OCI-LY1 (cell line): ENCODE data around the gene DACH1.

Experiments
- H2AFZ ChIP-seq: fragments of 200-600 bp; sonication (generic), shearing (Covaris generic); 2 replicates; pipeline ENCODE4 v1.6.0; 2014; ENCODE audit warnings: antibody characterized with exemption, mild to moderate bottlenecking, low read length
- H3F3A ChIP-seq: fragments of 200-600 bp; sonication (generic), shearing (Covaris generic); 2 replicates; pipeline ENCODE4 v1.6.0; 2014; ENCODE audit warnings: mild to moderate bottlenecking, antibody characterized with exemption, low read length, moderate library complexity; ENCODE audit not compliant: insufficient read depth
- H3K27ac ChIP-seq: fragments of 200-600 bp; sonication (generic); 2 replicates; pipeline ENCODE4 v1.5.1; 2014; ENCODE audit warnings: low read length, mixed run types, mild to moderate bottlenecking, low read depth; ENCODE audit not compliant: poor library complexity, severe bottlenecking
- H3K27me3 ChIP-seq: fragments of 200-600 bp; sonication (generic); 2 replicates; pipeline ENCODE4 v1.6.0; 2014; ENCODE audit warnings: antibody characterized with exemption, mild to moderate bottlenecking, low read length, moderate library complexity; ENCODE audit not compliant: insufficient read depth
- H3K36me3 ChIP-seq: fragments of 200-600 bp; sonication (generic); 2 replicates; pipeline ENCODE4 v1.6.1; 2014; ENCODE audit warnings: mild to moderate bottlenecking, antibody characterized with exemption, low read length, moderate library complexity, mixed read lengths; ENCODE audit not compliant: insufficient read depth
- H3K4me1 ChIP-seq: fragments of 200-600 bp; sonication (generic); 2 replicates; pipeline ENCODE4 v1.5.1; 2014; ENCODE audit warnings: mild to moderate bottlenecking, low read length, moderate library complexity; ENCODE audit not compliant: insufficient read depth, severe bottlenecking
- H3K4me2 ChIP-seq: fragments of 200-600 bp; sonication (generic), shearing (Covaris generic); 2 replicates; pipeline ENCODE4 v1.6.1; 2014; ENCODE audit warnings: low read length
- H3K4me3 ChIP-seq: fragments of 200-600 bp; sonication (generic); 2 replicates; pipeline ENCODE4 v1.5.1; 2014; ENCODE audit warnings: low read length, low read depth, mild to moderate bottlenecking, mixed read lengths; ENCODE audit not compliant: poor library complexity, severe bottlenecking
- H3K79me2 ChIP-seq: fragments of 200-600 bp; shearing (Covaris generic); 2 replicates; pipeline ENCODE4 v1.6.1; 2016; ENCODE audit warnings: mixed run types, low read length, mixed read lengths; ENCODE audit not compliant: insufficient read depth
- H3K9ac ChIP-seq: fragments of 200-600 bp; sonication (generic), shearing (Covaris generic); 2 replicates; pipeline ENCODE4 v1.6.1; 2014; ENCODE audit warnings: mild to moderate bottlenecking, low read length, mixed read lengths
- H3K9me2 ChIP-seq: fragments of 200-600 bp; sonication (generic), shearing (Covaris generic); 2 replicates; pipeline ENCODE4 v1.6.1; 2014; ENCODE audit warnings: low read depth, mild to moderate bottlenecking, low read length, mixed read lengths
- H3K9me3 ChIP-seq: fragments of 200-600 bp; shearing (Covaris generic); 2 replicates; pipeline ENCODE4 v1.6.1; 2014; ENCODE audit warnings: low read length, mixed read lengths
- H4K20me1 ChIP-seq: fragments of 200-600 bp; sonication (generic), shearing (Covaris generic); 2 replicates; pipeline ENCODE4 v1.6.0; 2016; ENCODE audit warnings: mild to moderate bottlenecking, low read length; ENCODE audit not compliant: insufficient read depth
- EZH2 ChIP-seq: fragments of 200-600 bp; sonication (generic), shearing (Covaris generic); IDR thresholded peaks from 2 replicates; pipeline ENCODE4 v1.8.0; 2017; ENCODE audit warnings: borderline replicate concordance, mixed run types, mild to moderate bottlenecking, antibody characterized with exemption, low read length, moderate library complexity, mixed read lengths
- TF ChIP-seq, protein P1 (sequence below): fragments of 200-600 bp; sonication (generic), shearing (Covaris generic); IDR thresholded peaks from 2 replicates; pipeline ENCODE4 v1.5.1; 2017; ENCODE audit warnings: mild to moderate bottlenecking, antibody characterized with exemption, low read length, moderate library complexity, mixed read lengths

Gene DACH1

GRCh38 chr13:71589032-71589431 is 278.0 kb downstream of the DACH1 start:
- Histone ChIP-seq H2AFZ (no peak overlapping the region), H3K9me3 (no peaks in the 10 kb centered on the region), H3K27me3 (no peaks in the 10 kb centered on the region), H3K4me2 (no peak overlapping the region), H3K9ac (no peak overlapping the region), H3K27ac (no peak overlapping the region), H3K79me2 (no peaks in the 10 kb centered on the region), H3K4me3 (no peak overlapping the region), H3F3A (no peaks in the 10 kb centered on the region), H4K20me1 (no peaks in the 10 kb centered on the region), H3K9me2 (no peaks in the 10 kb centered on the region), H3K4me1 (no peaks in the 10 kb centered on the region), H3K36me3 (no peaks in the 10 kb centered on the region)
- TF ChIP-seq, protein P1, sequence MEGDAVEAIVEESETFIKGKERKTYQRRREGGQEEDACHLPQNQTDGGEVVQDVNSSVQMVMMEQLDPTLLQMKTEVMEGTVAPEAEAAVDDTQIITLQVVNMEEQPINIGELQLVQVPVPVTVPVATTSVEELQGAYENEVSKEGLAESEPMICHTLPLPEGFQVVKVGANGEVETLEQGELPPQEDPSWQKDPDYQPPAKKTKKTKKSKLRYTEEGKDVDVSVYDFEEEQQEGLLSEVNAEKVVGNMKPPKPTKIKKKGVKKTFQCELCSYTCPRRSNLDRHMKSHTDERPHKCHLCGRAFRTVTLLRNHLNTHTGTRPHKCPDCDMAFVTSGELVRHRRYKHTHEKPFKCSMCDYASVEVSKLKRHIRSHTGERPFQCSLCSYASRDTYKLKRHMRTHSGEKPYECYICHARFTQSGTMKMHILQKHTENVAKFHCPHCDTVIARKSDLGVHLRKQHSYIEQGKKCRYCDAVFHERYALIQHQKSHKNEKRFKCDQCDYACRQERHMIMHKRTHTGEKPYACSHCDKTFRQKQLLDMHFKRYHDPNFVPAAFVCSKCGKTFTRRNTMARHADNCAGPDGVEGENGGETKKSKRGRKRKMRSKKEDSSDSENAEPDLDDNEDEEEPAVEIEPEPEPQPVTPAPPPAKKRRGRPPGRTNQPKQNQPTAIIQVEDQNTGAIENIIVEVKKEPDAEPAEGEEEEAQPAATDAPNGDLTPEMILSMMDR, result no peak
- no peak for TF ChIP-seq EZH2

DNA sequence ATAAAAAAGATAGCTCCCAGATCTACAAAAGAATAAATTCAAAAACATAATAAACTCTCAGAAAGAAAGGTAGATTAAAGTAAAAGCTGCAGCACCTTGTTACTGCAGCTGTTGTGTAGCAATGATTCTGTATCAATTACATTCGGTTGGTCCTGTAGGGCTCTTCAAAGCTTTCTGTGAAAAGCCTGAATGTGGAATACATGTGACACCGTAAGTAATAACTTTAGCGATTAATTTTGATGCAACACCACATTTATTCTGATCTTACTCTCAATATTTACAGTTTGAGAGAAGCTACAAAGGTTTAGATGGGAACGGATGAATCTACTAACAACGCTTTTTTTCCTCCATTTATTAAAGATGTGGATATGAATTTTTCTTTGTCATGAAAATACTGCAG is 279.2 kb downstream of the DACH1 start:
- H3K27me3 ChIP-seq, result no peaks in the 10 kb centered on the region
- H3K4me3 ChIP-seq, result no peak overlapping the region

DNA sequence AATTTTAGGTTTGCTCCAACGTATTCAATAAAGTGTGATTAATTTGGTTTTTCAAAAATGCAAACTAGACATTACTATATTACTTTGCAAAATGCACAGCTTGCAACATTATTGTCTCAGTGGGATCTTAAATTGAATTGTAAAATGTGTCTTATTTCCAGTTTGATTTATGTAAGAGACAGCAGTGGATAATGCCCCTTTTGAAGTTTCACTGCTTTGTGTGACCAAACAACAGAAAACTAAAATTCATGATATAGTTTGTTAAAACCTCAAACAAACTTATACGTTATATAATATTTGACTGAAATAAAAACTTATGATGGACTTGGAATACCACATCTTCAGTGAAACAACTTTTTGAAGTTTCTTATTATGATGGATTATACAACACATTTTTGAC is 279.8 kb downstream of the DACH1 start:
- no peak overlapping the region for H2AFZ ChIP-seq
- no peak overlapping the region for H3K4me3 ChIP-seq
- H3K27me3 ChIP-seq, result no peaks in the 10 kb centered on the region
- no peaks in the 10 kb centered on the region for H3K9me3 ChIP-seq
- no peak for TF ChIP-seq EZH2
- TF ChIP-seq, protein P1, result no peak
- no peaks in the 10 kb centered on the region for H3K4me1 ChIP-seq
- no peaks in the 10 kb centered on the region for H3K36me3 ChIP-seq
- no peaks in the 10 kb centered on the region for H4K20me1 ChIP-seq
- H3K9me2 ChIP-seq, result no peaks in the 10 kb centered on the region
- H3K79me2 ChIP-seq, result no peaks in the 10 kb centered on the region
- H3K4me2 ChIP-seq, result no peak overlapping the region
- no peak overlapping the region for H3K27ac ChIP-seq
- H3K9ac ChIP-seq, result no peak overlapping the region
- no peaks in the 10 kb centered on the region for H3F3A ChIP-seq

More for the DNA sequence above, 279.2 kb downstream of the DACH1 start:
- Histone ChIP-seq H3K9ac (no peak overlapping the region), H3K4me2 (no peak overlapping the region), H3K27ac (no peak overlapping the region), H3F3A (no peaks in the 10 kb centered on the region), H3K9me2 (no peaks in the 10 kb centered on the region), H3K4me1 (no peaks in the 10 kb centered on the region), H3K79me2 (no peaks in the 10 kb centered on the region), H4K20me1 (no peaks in the 10 kb centered on the region), H3K9me3 (no peaks in the 10 kb centered on the region), H2AFZ (no peak overlapping the region), H3K36me3 (no peaks in the 10 kb centered on the region)
- TF ChIP-seq, protein P1, result no peak
- no peak for TF ChIP-seq EZH2
